Mesothelial cell of epicardium (in vitro differentiated cells): Measurements from ENCODE around the gene TMC5. TPM values are rescaled to one million over a fixed set of nuclear protein-coding genes. Genes with fewer than 3 reads are reported as not detected.

ENCODE experiments used
- DNase-seq, 2 experiments: peaks; one replicate each; pipeline ENCODE4 v3.0.0; 2021; ENCODE audit warnings: low spot score in 2 of 2; ENCODE audit not compliant: unreplicated experiment in 2 of 2
- H3K27ac Mint-ChIP-seq: 2 replicates; pipeline ENCODE4 v1.8.0; 2021; ENCODE audit warnings: mixed read lengths
- H3K27me3 Mint-ChIP-seq: 2 replicates; pipeline ENCODE4 v1.8.0; 2021; ENCODE audit warnings: low read depth, mixed read lengths
- H3K36me3 Mint-ChIP-seq: 2 replicates; pipeline ENCODE4 v1.8.0; 2021; ENCODE audit warnings: mixed read lengths
- H3K4me1 Mint-ChIP-seq: 2 replicates; pipeline ENCODE4 v1.8.0; 2021; ENCODE audit warnings: mixed read lengths
- H3K4me3 Mint-ChIP-seq: 2 replicates; pipeline ENCODE4 v1.8.0; 2021; ENCODE audit warnings: mild to moderate bottlenecking, moderate library complexity, mixed read lengths
- H3K9me3 Mint-ChIP-seq: 2 replicates; pipeline ENCODE4 v1.8.0; 2021; ENCODE audit warnings: mixed read lengths
- CTCF ChIP-seq: fragments of 200-600 bp; sonication (generic); IDR thresholded peaks from one replicate; pipeline ENCODE4 v1.5.0; 2021; ENCODE audit warnings: antibody characterized with exemption; ENCODE audit not compliant: unreplicated experiment
- total RNA-seq: library from RNA; stranded (reverse); gene quantifications from 3 replicates; pipeline ENCODE4 v1.2.1, GENCODE V29; 2021

Gene TMC5
- total RNA-seq, 1 donor from 2014 or later: 1.4 TPM

GRCh38 chr16:19505600-19506303, 88.1 kb downstream of the TMC5 start:
- no peak for DNase-seq
- Mint-ChIP-seq H3K27me3 (no peaks in the 10 kb centered on the region), H3K36me3 (peaks cover 41% of the 10 kb centered on the region), H3K4me3 (no peak overlapping the region), H3K4me1 (no peaks in the 10 kb centered on the region), H3K9me3 (no peaks in the 10 kb centered on the region), H3K27ac (no peak overlapping the region)
- TF ChIP-seq CTCF: no peak

- no peak for DNase-seq
- Mint-ChIP-seq H3K9me3 (no peaks in the 10 kb centered on the region), H3K4me1 (no peaks in the 10 kb centered on the region), H3K27me3 (no peaks in the 10 kb centered on the region), H3K4me3 (no peak overlapping the region), H3K36me3 (peaks cover 40% of the 10 kb centered on the region), H3K27ac (no peak overlapping the region)
- TF ChIP-seq CTCF: no peak
Observed at GRCh38 chr16:19506965-19507364, 89.3 kb downstream of the TMC5 start.

GRCh38 chr16:19507867-19508266, 90.2 kb downstream of the TMC5 start:
- Mint-ChIP-seq H3K9me3 (peaks cover 6% of the 10 kb centered on the region), H3K36me3 (peaks cover 42% of the 10 kb centered on the region), H3K4me3 (no peak overlapping the region), H3K27ac (no peak overlapping the region), H3K4me1 (no peaks in the 10 kb centered on the region), H3K27me3 (no peaks in the 10 kb centered on the region)
- DNase-seq: no peak
- TF ChIP-seq CTCF: no peak

- H3K36me3 Mint-ChIP-seq: peaks cover 49% of the 10 kb centered on the region
Observed at GRCh38 chr16:19512297-19512696, 94.6 kb downstream of the TMC5 start.

GRCh38 chr16:19513377-19514053, 95.8 kb downstream of the TMC5 start:
- peaks cover 48% of the 10 kb centered on the region for H3K36me3 Mint-ChIP-seq
- DNase-seq: no peak
- no peak overlapping the region for H3K27ac Mint-ChIP-seq
- peaks cover 6% of the 10 kb centered on the region for H3K4me1 Mint-ChIP-seq
- TF ChIP-seq CTCF: no peak
- H3K4me3 Mint-ChIP-seq: no peak overlapping the region
- no peaks in the 10 kb centered on the region for H3K27me3 Mint-ChIP-seq
- peaks cover 15% of the 10 kb centered on the region for H3K9me3 Mint-ChIP-seq

More at GRCh38 chr16:19512297-19512696, 94.6 kb downstream of the TMC5 start:
- no peaks in the 10 kb centered on the region for H3K27me3 Mint-ChIP-seq
- no peak for TF ChIP-seq CTCF
- no peak for DNase-seq
- peaks cover 15% of the 10 kb centered on the region for H3K9me3 Mint-ChIP-seq
- H3K4me3 Mint-ChIP-seq: no peak overlapping the region
- no peaks in the 10 kb centered on the region for H3K4me1 Mint-ChIP-seq
- H3K27ac Mint-ChIP-seq: no peak overlapping the region
